ENCODE measurements around the gene BSCL2. TPM values are rescaled to one million over a fixed set of nuclear protein-coding genes. Genes with fewer than 3 reads are reported as not detected.
A peak's percentile ranks its signal among the peaks of the same experiment; 100 is the strongest.
"Not testable (repeated sequence)": the region's sequence is repeated elsewhere in the genome, so short reads cannot be mapped to it uniquely, and the experiment has no call there.

BSCL2 gene
- total RNA-seq, 4 donors from 2014 or later = 54.9 to 153 (median 89.4) TPM

DNA sequence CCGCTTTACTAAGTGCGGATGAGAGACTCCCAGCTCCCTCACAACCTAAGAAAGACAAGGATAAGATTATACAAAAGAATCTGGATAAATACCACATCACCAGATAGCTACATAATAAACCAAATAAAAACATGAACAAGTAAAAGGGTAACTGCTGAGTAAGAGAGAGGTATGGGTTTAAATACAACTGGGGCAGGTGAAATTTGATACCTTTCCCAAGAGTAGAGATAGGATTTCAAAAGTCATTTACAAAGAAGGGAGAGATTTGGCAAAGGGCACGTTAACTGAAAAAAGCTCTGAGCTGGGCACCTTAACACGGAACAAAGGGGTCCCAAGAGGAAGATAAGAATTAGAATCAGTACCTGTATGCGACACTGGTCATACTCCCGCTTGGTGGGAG, 30.1 kb downstream of the BSCL2 start:
- DNase-seq = no peak
- Histone ChIP-seq H3K9me3 (no peaks in the 10 kb centered on the region), H3K27me3 (no peaks in the 10 kb centered on the region), H3K27ac (no peak overlapping the region), H3K4me1 (peaks cover 13 to 32% of the 10 kb centered on the region in 2 donors), H3K36me3 (peaks cover 12% of the 10 kb centered on the region in 2 donors), H3K4me3 (replicated peaks in 1 of 3) (no peak overlapping the region)
- no peak for TF ChIP-seq POLR2A (IDR thresholded peaks at IDR 0.05)
- TF ChIP-seq, protein P1, sequence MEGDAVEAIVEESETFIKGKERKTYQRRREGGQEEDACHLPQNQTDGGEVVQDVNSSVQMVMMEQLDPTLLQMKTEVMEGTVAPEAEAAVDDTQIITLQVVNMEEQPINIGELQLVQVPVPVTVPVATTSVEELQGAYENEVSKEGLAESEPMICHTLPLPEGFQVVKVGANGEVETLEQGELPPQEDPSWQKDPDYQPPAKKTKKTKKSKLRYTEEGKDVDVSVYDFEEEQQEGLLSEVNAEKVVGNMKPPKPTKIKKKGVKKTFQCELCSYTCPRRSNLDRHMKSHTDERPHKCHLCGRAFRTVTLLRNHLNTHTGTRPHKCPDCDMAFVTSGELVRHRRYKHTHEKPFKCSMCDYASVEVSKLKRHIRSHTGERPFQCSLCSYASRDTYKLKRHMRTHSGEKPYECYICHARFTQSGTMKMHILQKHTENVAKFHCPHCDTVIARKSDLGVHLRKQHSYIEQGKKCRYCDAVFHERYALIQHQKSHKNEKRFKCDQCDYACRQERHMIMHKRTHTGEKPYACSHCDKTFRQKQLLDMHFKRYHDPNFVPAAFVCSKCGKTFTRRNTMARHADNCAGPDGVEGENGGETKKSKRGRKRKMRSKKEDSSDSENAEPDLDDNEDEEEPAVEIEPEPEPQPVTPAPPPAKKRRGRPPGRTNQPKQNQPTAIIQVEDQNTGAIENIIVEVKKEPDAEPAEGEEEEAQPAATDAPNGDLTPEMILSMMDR (IDR thresholded peaks at IDR 0.05) = no peak
- WGBS, 2 donors = 84 to 86% methylated on average over 6 of the region's 6 CpGs
- intact Hi-C loops (cut with DNase I) = no loop called here

DNA sequence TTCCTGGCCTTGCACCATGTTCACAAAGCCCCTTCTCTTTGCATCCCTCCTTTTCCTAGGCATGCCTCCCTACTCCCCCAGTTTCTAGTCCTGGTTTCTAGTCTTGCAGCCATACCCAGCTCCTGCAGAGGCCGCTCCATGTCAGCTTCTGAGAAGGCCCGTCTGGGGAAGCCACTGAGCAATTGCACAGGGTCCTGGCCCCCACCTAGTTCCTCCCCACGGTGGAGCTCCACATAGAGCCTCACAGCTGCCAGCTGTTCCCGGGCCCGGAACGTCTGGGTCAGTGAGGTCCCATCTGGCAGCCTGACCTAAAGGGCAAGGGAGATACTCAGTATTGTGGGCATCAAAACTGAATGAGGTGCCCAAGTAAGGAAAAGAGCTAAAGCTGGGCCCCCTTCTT, 30.5 kb downstream of the BSCL2 start:
- Histone ChIP-seq H3K36me3 (peaks cover 12% of the 10 kb centered on the region in 2 donors), H3K9me3 (no peaks in the 10 kb centered on the region), H3K27ac (no peak overlapping the region), H3K4me3 (replicated peaks in 1 of 3) (no peak overlapping the region), H3K27me3 (no peaks in the 10 kb centered on the region), H3K4me1 (peaks cover 13 to 33% of the 10 kb centered on the region in 2 donors)
- DNase-seq = no peak
- intact Hi-C loops (cut with DNase I) = no loop called here
- WGBS, 2 donors = 76 to 77% methylated on average over 6 of the region's 6 CpGs
- TF ChIP-seq, protein P1 (IDR thresholded peaks at IDR 0.05) = no peak
- no peak for TF ChIP-seq POLR2A (IDR thresholded peaks at IDR 0.05)

DNA sequence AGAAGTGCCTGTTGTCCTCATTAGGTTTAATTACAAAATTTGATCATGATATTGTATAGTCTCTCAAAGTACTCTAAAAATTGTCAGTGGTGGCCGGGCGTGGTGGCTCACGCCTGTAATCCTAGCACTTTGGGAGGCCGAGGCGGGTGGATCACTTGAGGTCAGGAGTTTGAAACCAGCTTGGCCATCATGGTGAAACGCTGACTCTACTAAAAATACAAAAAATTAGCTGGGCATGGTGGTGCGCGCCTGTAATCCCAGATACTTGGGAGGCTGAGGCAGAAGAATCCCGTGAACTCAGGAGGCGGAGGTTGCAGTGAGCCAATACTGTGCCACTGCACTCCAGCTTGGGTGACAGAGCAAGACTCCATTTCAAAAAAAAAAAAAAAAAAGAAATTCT, 31.8 kb downstream of the BSCL2 start:
- intact Hi-C loops (cut with DNase I); DNase-seq; H3K4me3 ChIP-seq (replicated peaks in 1 of 3); H3K27ac ChIP-seq; H3K9me3 ChIP-seq; H3K27me3 ChIP-seq: not testable (repeated sequence)
- Histone ChIP-seq H3K4me1 (peaks cover 17 to 39% of the 10 kb centered on the region in 2 donors), H3K36me3 (peaks cover 12% of the 10 kb centered on the region in 2 donors)
- WGBS, 2 donors = 88 to 98% methylated on average over 10 of the region's 10 CpGs

DNA sequence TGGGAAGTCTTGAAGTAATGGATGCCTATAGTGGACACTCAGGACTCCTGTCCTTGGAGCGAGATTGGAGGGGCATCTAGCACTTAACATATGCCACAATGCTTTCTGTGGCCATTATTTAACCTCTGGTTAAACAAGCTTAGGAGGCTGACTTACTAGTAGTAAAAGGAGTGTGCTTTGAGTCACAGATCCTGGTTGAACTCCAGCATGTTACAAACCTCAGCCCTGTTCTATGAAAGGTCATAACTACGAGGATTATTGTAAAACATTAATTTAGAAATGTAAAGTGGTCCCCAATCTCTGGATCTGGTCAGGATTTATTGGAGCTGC, 34.1 kb downstream of the BSCL2 start:
- 89 to 98% methylated on average over 2 of the region's 2 CpGs for WGBS, 2 donors
- Histone ChIP-seq H3K4me3 (replicated peaks in 1 of 3) (no peak overlapping the region), H3K27me3 (no peaks in the 10 kb centered on the region), H3K27ac (no peak overlapping the region), H3K9me3 (no peaks in the 10 kb centered on the region), H3K36me3 (peaks cover 12% of the 10 kb centered on the region in 2 donors), H3K4me1 (peaks cover 13 to 33% of the 10 kb centered on the region in 2 donors)
- DNase-seq = no peak
- intact Hi-C loops (cut with DNase I) = no loop called here
- TF ChIP-seq POLR2A (IDR thresholded peaks at IDR 0.05) = no peak
- TF ChIP-seq, protein P1 (IDR thresholded peaks at IDR 0.05) = no peak

DNA sequence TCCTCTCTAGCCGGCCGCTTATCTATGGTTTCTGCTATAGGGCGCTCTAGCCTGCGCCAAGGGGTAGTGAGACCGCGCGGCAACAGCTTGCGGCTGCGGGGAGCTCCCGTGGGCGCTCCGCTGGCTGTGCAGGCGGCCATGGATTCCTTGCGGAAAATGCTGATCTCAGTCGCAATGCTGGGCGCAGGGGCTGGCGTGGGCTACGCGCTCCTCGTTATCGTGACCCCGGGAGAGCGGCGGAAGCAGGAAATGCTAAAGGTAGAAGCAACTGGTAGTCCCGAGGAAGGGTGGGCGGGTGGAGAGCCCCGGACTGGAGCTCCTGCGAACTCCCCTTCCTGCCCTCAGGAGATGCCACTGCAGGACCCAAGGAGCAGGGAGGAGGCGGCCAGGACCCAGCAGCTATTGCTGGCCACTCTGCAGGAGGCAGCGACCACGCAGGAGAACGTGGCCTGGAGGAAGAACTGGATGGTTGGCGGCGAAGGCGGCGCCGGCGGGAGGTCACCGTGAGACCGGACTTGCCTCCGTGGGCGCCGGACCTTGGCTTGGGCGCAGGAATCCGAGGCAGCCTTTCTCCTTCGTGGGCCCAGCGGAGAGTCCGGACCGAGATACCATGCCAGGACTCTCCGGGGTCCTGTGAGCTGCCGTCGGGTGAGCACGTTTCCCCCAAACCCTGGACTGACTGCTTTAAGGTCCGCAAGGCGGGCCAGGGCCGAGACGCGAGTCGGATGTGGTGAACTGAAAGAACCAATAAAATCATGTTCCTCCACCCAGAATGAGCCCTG, 35.4 kb downstream of the BSCL2 start, which contains the start of the genes LBHD1 and UQCC3:
Gene LBHD1, minus strand, starts transcription at position 660 of the 782 bp plus-strand sequence. CDS start 2,236 bp downstream, outside the sequence.
Gene UQCC3, plus strand, starts transcription at position 66 of the 782 bp plus-strand sequence. Its CDS starts 73 bp downstream, at position 139.
- peak; percentile 76 to 77 for DNase-seq
- 0% methylated on average over 24 to 37 of the region's 59 CpGs for WGBS, 2 donors
- Histone ChIP-seq H3K36me3 (peaks cover 2 to 4% of the 10 kb centered on the region in 2 donors), H3K4me1 (peaks cover 12 to 27% of the 10 kb centered on the region in 2 donors), H3K27ac (peak within 1 kb of the TSS; percentile 77 to 92 (median 86)), H3K9me3 (no peaks in the 10 kb centered on the region), H3K4me3 (replicated peaks in 1 of 3) (peak within 1 kb of the TSS; percentile 45 to 80 (median 67)), H3K27me3 (no peaks in the 10 kb centered on the region)
- intact Hi-C loops (cut with DNase I) = no loop called here
- TF ChIP-seq POLR2A (IDR thresholded peaks at IDR 0.05) = peak in 1 of 2 donors; percentile 74
- TF ChIP-seq, protein P1 (IDR thresholded peaks at IDR 0.05) = peak in 1 of 6 experiments; percentile 7

All from thyroid gland (tissue), 4 donors.